ENCODE measurements around the gene BMPR1B. TPM values are rescaled to one million over a fixed set of nuclear protein-coding genes. Genes with fewer than 3 reads are reported as not detected.
"Not testable (repeated sequence)": the region's sequence is repeated elsewhere in the genome, so short reads cannot be mapped to it uniquely, and the experiment has no call there.

BMPR1B gene
- polyA plus RNA-seq, 4 donors: 19.4 to 26.8 (median 26.0) TPM

DNA sequence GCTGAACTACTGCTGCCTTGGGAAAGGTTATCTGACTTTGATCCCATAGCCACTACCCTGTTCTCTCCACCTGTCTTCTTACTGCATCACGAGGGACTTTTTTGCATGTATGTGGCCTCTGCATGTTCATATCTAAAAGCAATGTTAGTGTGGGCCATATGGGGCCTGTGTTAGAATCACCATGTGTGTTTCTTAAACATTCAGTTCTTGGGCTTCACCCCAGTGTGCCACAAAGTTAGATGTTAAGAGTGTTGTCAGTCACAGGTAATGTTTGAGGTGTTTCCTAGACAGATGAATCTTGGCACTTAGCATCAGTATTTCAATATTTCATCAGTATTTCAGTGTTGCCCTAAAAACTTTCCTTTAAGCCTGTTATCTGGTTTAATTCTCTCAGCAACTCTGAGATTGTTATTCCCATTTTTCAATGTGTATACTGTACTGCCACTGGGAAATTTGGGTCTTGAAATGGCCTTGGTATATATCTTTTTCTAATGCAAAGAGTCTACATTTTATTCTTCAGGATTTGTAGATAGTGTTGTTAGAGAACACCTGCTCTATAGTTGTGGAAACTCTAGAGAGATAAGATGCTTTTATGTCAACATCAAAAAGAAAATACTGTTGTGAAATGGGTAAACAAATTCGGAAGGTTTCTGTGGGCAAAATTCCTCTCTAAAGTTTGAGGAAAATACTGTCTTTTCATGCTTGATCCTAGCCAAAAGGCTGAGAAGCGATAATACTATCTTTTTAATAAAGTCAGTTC lies 259.7 kb downstream of the BMPR1B start:
- DNase-seq (ENCODE audit: low read depth in 4 of 4, low spot score in 3 of 4): no peak

DNA sequence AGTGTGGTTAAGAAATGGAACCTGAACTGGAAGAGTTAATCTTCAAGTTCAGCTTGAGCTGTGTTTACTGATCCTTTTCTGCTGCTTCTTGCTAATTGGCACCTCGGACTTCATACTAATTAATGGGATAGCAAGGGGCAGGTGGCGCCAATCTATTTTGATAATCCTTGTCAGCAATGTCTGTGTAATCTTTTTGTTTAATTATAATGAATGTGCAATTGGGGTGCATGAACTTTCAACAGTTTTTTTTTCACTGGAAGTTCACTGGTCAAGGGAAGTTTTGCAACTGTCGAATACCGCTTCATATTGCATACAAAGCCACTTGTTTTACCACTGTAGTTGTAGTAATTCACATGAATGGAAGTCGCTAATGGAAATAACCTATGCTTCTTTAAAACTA lies 261.0 kb downstream of the BMPR1B start:
- DNase-seq (ENCODE audit: low read depth in 4 of 4, low spot score in 3 of 4): no peak

DNA sequence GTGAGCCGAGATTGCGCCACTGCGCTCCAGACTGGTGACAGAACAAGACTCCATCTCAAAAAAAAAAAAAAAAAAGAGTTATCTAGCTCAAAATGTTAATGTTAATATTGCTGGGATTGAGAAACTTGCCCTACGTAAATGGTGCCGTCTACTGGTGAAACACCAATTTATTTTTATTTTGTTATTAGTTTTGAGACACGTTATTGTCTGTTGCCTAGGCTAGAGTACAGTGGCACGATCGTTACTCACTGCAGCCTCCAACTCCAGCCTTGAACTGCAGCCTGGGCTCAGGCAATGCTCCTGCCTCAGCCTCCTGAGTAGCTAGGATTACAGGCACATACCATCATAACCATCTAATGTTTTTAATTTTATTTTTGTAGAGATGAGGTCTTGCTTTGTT lies 262.8 kb downstream of the BMPR1B start:
- DNase-seq (ENCODE audit: low read depth in 4 of 4, low spot score in 3 of 4): no peak

DNA sequence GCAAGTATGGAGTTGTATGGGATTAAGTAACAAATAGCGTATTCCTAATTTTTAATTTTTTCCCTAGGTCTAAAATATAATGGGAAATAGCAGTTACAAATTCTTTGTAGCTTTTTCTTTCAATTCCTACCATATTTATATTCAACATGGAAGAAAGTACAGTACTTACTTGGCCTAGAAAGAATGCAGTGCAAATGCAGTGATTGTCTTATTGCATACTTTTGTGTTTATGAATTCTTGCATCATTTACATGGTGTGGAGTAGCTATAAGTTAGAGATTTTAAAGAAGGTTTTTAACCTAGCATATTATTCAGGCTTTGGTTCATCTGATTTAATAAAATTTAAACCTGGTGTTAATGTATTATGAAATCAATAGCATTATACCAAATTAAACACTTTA lies 263.3 kb downstream of the BMPR1B start:
- DNase-seq (ENCODE audit: low read depth in 4 of 4, low spot score in 3 of 4): no peak

DNA sequence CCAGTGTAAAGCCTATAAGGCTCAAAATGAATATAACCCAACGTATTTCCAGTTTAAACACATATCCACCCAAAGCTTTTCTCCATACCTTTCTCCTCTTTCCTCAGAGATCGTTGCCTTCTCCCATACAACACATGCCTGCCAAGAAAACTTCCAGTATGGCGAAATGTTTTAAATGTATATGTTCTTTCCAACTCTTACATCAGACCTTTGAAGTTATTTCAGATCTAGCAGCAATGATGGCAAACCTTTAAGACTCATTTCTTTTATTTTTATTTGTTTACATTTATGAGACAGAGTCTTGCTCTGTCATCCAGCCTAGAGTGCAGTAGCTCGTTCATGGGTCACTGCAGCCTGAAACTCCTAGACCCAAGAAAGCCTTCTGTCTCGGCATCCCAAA lies 265.4 kb downstream of the BMPR1B start:
- DNase-seq (ENCODE audit: low read depth in 4 of 4, low spot score in 3 of 4): no peak

DNA sequence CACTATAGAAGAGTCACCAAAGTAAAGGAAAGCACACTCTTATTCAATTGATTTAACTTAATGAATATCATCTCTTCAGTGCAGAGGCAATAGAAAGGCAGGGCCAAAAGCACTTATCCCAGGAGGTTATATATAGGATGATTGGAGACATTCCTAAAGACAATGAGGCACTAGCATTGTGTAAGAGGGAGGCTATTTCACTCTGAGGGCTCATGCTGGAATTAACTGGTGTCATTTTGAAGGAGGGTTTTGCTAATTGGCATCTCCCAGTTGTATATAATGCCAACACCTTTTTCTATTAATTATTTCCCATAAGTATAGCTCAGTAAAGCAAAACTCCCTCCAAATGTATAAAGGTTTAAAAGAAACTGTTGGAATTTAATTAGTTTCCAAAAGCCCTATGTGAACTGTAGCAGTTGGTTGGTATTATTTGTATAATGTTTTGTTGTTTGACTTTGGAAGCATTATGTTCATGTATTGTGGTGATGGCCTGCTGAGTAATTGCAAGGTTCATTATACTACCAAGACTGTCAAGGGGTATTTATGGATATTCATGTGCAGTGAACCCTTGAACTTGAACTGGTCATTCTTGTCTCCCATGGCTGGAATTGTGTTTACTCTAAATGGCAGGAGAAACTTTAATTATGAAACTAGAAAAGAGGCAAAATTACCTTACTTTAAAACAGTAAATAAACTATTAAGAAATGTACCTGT lies 270.3 kb downstream of the BMPR1B start:
- no peak for DNase-seq (ENCODE audit: low read depth in 4 of 4, low spot score in 3 of 4)

DNA sequence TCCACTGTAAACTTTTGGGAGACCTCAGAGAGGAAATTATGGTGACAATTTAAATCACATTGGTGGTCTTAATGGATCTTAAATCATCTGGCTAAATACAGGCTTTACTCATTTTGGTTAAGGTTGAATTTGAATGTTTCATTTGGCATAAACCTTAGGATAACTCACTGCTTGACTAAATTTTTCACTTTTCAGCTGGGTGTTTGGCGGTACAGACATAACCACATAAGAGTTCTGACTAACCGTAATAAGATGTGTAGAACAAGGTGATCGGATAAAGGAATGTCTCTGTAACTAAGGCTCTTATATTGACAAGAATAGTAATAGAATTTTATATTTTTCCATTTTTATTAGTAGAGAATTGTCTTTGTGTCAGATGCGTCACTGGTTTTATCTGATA lies 281.0 kb downstream of the BMPR1B start:
- DNase-seq (ENCODE audit: low read depth in 4 of 4, low spot score in 3 of 4): no peak

DNA sequence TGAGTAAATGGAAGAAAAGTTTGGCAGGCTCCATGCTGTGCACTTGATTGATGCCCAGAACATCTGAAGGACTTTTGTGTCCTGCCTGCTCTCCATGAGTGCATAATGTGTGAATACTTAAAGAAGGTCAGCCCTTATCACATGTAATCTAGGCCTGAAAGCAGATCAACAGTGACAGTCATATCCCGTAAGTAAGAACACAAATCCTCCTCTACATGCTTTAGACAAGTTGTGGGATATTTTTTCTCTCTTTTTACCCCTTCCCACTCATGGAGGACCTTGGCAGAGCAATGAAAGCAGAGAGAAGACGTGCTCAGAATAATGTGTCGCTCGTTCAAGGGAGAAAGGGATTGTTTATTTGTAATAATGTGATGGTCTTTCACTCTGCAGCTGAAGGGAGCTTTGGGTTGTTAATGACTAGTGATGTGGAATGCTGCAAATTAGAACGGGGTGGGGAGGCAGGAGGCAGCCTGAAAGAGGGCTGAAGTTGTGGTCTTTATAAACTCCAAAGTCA lies 286.6 kb downstream of the BMPR1B start:
- DNase-seq (ENCODE audit: low read depth in 4 of 4, low spot score in 3 of 4): no peak

DNA sequence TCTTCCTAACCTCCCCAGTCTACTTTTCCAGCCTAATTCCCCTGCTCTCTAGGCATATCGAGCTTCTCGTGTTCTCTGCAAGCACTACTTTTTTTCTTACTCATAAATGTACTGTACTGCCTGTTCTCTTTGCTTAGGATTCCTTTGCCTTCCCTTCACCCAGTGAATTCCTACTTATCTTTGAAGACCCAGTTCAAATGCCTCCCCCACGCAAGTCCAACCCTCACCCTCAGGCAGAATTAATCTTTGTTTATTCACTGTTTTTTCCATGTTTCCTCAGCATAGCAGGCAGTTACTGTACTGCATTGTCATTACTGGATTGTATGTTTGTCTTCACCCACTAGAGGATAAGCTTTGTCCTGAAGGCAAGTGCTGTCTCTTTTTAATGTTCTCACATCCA lies 287.7 kb downstream of the BMPR1B start:
- DNase-seq (ENCODE audit: low read depth in 4 of 4, low spot score in 3 of 4): no peak

DNA sequence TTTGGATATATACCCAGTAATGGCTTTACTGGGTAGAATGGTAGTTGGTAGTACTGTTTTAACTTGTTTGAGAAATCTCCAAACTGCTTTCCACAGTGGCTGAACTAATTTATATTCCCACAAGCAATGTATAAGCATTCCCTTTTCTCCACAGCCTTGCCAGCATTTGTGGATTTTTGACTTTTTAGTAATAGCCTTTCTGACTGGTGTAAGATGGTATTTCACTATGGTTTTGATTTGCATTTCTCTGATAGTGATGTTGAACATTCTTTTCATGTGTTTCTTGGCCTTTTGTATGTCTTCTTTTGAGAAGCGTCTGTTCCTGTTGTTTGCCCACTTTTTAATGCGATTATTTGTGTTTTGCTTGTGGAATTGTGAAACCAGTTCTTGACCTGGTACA lies 290.5 kb downstream of the BMPR1B start:
- no peak for DNase-seq (ENCODE audit: low read depth in 4 of 4, low spot score in 3 of 4)

DNA sequence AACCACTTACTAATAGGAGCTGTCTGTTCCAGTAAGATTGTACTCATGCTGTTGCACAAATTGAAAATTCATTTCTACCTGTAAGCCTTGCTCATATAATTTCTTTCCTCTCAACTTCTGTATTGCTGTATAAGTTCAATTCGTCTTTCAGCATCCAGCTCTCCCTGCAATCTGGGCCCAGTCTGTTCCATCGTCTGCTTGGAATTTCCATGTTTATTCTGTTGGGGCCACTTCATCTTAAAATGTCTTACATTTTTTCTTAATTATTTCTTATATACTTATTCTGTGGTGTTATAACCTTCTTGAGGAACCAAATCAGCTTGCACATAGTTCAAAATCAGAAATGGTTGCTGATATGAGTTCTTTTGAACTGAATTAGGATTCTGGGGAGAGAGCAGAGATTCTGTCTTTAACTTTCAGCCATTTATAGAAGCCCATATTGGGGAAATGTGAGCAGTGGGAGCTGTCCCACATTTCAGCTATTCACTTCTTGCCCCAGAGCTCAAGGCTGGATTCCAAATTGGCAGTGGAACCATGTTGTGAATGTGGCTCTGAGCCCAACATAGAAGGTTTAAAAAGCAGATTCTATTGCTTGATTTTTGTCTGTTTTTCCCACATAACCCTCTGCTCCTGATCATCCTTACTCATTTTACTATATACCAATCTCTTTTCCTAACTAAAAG lies 291.9 kb downstream of the BMPR1B start:
- no peak for DNase-seq (ENCODE audit: low read depth in 4 of 4, low spot score in 3 of 4)

DNA sequence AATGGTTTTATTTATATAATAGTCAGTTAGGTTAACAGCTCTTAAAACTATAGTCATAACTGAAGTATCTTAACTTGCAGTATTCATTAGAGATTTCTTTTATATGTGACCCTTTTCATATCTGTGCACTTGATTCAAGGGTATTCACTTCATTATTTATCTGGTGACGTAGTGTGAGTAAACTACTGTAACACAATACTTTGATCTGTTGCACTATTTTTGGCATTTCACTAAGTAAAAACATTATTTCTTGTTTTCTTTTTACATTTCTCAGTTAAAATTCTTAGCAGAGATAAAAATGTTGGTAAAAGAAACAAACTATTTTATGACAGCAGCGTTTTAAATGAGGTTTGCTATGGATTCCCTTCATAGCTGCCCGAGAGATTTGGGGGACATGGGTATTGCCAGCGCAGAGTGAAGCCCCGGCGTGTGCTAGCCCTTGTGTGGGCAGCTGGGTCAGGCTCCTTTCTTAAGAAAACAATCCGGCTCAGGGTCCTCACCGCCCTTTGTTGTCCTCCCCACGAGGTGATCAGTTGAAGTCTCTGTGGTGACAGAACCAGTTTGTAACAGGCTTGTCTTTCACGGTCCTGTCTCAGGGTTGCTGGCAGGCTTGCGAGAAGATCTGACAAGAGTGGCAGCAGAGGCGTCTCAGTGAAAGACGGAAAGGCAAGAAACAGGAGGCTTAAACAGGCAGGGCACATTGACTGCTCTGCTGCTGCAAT lies 293.4 kb downstream of the BMPR1B start:
- DNase-seq (ENCODE audit: low read depth in 4 of 4, low spot score in 3 of 4): no peak

DNA sequence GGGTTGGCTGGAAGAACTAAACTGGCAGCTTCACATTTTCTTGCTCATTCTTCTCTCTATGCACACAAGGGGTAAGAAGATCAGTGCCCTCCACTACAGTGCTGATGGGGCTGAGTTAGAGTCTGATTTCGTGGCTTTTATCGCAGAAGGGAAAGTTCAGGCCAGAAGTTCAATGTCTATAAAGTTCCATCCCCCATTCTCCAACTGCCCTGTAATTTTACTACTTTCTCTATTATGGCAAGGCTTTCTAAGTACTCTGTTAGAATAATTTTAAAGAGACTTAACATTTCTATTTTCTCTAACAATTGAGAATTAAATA lies 293.9 kb downstream of the BMPR1B start:
- DNase-seq (ENCODE audit: low read depth in 4 of 4, low spot score in 3 of 4): no peak

DNA sequence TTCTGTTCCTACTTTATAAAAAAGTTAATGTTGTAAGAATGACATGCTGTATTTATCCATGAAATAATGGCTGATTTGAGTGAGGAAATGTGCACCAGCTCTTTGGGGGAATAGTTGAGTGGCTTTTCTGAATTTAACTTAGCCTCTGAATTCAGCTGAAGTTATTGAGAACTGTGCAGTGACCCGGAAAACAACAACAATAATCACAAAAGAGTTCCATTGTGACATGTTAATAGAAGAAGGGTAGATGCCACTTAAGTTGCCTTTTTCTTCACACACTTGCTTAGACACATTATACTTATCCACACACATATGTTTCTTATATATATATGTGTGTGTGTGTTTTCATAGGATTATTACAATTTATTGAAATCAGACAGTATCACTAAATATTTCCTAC lies 301.2 kb downstream of the BMPR1B start:
- no peak for DNase-seq (ENCODE audit: low read depth in 4 of 4, low spot score in 3 of 4)

DNA sequence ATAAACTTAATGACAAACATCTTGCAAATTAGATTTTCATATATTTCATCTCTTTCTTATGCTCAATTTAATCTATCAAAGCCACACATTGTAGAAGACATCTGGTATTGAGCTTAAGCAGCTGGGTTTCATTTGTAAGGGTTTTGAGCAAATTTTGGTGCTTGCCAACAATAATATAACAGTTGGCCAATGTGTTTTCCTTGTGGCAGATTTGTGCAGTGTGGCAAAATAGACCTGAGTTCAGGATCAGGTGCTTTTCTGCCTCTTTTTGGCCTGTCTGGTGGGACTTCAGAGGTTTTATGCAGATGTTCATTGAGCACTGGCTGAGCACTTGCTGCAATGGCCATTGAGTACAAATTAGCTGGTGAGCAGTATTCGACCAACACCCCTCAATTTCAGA lies 301.9 kb downstream of the BMPR1B start:
- no peak for DNase-seq (ENCODE audit: low read depth in 4 of 4, low spot score in 3 of 4)

DNA sequence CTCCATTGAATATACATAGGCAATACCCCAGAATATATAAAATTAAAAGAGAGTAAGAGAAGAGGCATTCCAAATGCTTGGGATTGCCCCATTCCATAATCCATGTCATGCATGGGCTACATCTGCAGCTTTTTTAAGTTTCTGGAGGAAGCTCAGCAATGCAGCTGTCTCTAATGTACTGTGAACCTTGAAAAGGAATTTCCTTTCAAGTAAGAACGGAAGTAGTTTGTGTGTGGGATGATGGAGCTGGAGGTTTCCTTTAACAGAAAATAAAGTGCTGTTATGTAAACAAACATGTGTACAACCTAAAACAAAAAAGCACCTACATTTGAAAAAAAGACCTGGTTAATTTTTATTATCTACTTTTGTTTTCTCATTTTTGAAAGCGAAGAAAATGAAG lies 303.5 kb downstream of the BMPR1B start:
- DNase-seq (ENCODE audit: low read depth in 4 of 4, low spot score in 3 of 4): peak in 1 of 4 donors; percentile 36

DNA sequence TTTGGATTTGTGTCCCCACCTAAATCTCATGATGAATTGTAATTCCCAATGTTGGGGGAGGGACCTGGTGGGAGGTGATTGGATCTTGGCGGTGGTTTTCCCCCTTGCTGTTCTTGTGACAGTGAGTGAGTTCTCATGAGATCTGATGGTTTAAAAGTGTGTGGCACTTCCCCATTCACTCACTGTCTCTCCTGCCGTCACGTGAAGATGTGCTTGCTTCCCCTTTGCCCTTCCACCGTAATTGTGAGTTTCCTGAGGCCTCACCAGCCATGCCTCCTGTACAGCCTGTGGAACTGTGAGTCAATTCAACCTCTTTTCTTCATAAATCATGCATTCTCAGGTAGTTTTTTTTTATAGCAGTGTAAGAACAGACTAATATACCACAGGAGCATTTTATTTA lies 304.0 kb downstream of the BMPR1B start:
- not testable (repeated sequence) for DNase-seq (ENCODE audit: low read depth in 4 of 4, low spot score in 3 of 4)

DNA sequence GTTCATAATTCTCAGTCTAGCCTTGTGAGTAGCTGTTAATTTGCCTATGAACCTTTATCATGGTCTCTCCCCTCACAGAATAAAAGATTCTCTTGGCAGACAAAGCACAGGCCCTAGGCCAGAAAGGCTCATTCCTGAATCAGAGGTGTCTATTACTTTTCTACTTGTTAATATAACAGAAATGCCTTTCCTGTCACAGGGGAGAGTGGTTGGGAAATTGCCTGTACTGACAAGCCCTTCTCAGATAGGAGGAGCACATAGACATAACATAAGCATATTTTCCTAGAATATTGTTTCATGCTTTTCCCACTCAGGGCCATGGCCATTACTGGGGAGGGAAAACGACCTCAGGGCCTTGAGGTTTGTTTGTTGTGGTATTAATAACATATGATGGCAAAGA lies 308.3 kb downstream of the BMPR1B start:
- no peak for DNase-seq (ENCODE audit: low read depth in 4 of 4, low spot score in 3 of 4)

DNA sequence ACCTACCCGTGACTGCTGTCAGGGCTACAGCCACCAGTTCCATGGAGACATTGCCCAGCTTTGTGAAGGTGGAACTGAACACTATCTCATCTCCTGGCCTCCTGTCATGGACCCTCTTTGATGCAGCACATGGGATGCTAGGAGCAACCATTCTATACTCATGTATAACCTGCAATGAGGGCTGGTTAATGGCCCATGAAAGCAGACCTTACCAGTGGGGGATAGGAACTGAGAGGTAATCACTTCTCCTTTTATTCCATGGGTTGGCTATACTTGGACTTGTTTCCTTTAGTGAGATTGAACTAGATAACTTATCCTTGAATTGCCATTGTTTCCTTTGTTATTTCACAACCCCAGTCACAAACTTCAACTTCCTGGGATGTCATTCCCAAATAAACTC lies 310.6 kb downstream of the BMPR1B start:
- no peak for DNase-seq (ENCODE audit: low read depth in 4 of 4, low spot score in 3 of 4)

DNA sequence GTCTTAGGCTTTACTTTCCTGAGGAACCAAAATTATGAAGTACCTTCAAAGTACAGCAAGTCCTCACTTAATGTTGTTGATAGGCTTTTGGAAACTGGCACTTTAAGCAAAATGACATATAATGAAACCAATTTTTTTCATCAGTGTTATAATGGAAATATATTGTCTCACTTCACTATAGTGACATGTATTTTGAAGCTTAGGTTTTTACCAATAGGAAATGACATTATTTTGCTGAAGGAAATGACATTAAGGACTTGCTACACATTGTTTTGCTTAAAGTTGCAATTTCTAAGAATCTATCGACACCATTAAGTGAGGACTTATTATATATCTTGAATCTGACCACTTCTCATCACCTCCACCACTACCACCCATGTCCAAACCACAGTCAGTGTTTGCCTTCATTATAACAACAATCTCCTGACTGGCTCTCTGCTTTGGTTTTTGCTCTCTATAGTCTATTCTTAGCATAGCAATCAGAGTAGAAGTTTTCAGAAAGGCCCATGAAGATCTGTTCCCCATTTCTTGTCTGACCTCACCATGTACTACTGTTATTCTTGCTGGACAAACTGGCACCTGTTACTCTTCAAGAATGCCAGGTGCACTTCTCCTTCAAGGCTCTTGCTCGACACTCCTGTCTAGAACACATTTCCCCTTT lies 311.2 kb downstream of the BMPR1B start:
- DNase-seq (ENCODE audit: low read depth in 4 of 4, low spot score in 3 of 4): no peak

DNA sequence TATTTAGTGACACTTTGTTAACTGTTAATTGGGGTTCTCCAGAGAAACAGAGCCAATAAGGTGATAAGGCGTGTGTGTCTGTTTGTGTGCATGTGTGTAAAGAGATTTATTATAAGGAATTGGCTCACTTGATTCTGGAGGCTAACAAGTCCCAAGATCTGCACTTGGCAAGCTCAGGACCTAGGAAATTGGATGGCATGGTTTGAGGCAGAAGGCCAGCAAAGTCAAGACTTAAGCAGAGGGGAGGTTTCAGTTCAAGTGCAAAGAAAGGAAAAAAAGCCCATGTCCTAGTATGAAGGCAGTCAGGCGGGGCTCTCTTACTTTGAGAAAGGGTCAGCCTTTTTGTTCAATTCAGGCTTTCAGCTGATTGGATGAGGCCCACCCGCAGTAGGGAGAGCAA lies 314.1 kb downstream of the BMPR1B start:
- no peak for DNase-seq (ENCODE audit: low read depth in 4 of 4, low spot score in 3 of 4)

All from right renal pelvis (tissue), 4 donors.